ELR (cell line): ENCODE measurements around the gene IGFBP7.

ENCODE experiments used
- DNase-seq: peaks from one replicate; pipeline ENCODE4 v3.0.0-alpha.2; 2015; ENCODE audit warnings: low read depth

Gene IGFBP7

GRCh38 chr4:57097711-57098110, 12.5 kb downstream of the IGFBP7 start:
- no peak for DNase-seq

GRCh38 chr4:57095956-57096355, 14.2 kb downstream of the IGFBP7 start:
- no peak for DNase-seq

GRCh38 chr4:57095245-57095644, 14.9 kb downstream of the IGFBP7 start:
- no peak for DNase-seq

- DNase-seq: peak; percentile 79
Measured at GRCh38 chr4:57094832-57095223, 15.4 kb downstream of the IGFBP7 start.

GRCh38 chr4:57093845-57094831, 16.0 kb downstream of the IGFBP7 start:
- DNase-seq: peak; percentile 52

- no peak for DNase-seq
Measured at GRCh38 chr4:57091657-57092162, 18.5 kb downstream of the IGFBP7 start.

GRCh38 chr4:57090079-57090478, 20.1 kb downstream of the IGFBP7 start:
- DNase-seq: no peak

GRCh38 chr4:57089549-57089948, 20.6 kb downstream of the IGFBP7 start:
- DNase-seq: no peak

GRCh38 chr4:57086031-57086723, 24.0 kb downstream of the IGFBP7 start:
- DNase-seq: no peak

- no peak for DNase-seq
Measured at GRCh38 chr4:57085278-57085677, 24.9 kb downstream of the IGFBP7 start.

- no peak for DNase-seq
Measured at GRCh38 chr4:57084360-57084759, 25.8 kb downstream of the IGFBP7 start.

- DNase-seq: no peak
Measured at GRCh38 chr4:57083090-57083489, 27.1 kb downstream of the IGFBP7 start.

GRCh38 chr4:57081651-57082621, 28.2 kb downstream of the IGFBP7 start:
- no peak for DNase-seq

- peak; percentile 90 for DNase-seq
Measured at GRCh38 chr4:57080781-57081650, 29.2 kb downstream of the IGFBP7 start.

GRCh38 chr4:57078685-57079521, 31.3 kb downstream of the IGFBP7 start:
- DNase-seq: no peak

- peak; percentile 93 for DNase-seq
Measured at GRCh38 chr4:57077550-57078343, 32.4 kb downstream of the IGFBP7 start.

- no peak for DNase-seq
Measured at GRCh38 chr4:57076646-57077045, 33.5 kb downstream of the IGFBP7 start.

- DNase-seq: no peak
Measured at GRCh38 chr4:57075367-57075766, 34.8 kb downstream of the IGFBP7 start.

- peak; percentile 83 for DNase-seq
Measured at GRCh38 chr4:57074744-57075143, 35.4 kb downstream of the IGFBP7 start.
